HepG2 (cell line): ENCODE results near the gene PHRF1. TPM values are rescaled to one million over a fixed set of nuclear protein-coding genes. Genes with fewer than 3 reads are reported as not detected.

ENCODE experiments used
- BRCA1 ChIP-seq: sonication (generic); formaldehyde crosslinking; IDR thresholded peaks from 2 replicates; pipeline ENCODE4 v1.4.0; 2020; ENCODE audit warnings: missing genetic modification reagents
- CC2D1A ChIP-seq: sonication (generic); formaldehyde crosslinking; IDR thresholded peaks from 2 replicates; pipeline ENCODE4 v1.8.1; 2023; ENCODE audit warnings: mild to moderate bottlenecking, missing genetic modification reagents
- CSRNP1 ChIP-seq: sonication (generic); formaldehyde crosslinking; IDR thresholded peaks from 2 replicates; pipeline ENCODE4 v1.8.1; 2023; ENCODE audit warnings: mild to moderate bottlenecking, missing genetic modification reagents
- GATAD2A ChIP-seq: IDR thresholded peaks from 2 replicates; pipeline ENCODE4 v1.6.1; 2016
- GTF3A ChIP-seq: sonication (generic); formaldehyde crosslinking; conservative IDR thresholded peaks from 2 replicates; pipeline ENCODE4 v1.4.0; 2020; ENCODE audit warnings: mild to moderate bottlenecking, missing genetic modification reagents
- HNF1A ChIP-seq, 2 experiments: sonication (generic) in 1 of 2; formaldehyde crosslinking in 1 of 2; IDR thresholded peaks; 2 replicates each; pipeline versions ENCODE4 v1.4.0 to v1.6.1; 2016 to 2020; ENCODE audit warnings: borderline replicate concordance in 1 of 2, low read depth in 1 of 2, mild to moderate bottlenecking in 1 of 2, missing genetic modification reagents in 1 of 2
- HOXA9 ChIP-seq: sonication (generic); formaldehyde crosslinking; IDR thresholded peaks from 2 replicates; pipeline ENCODE4 v1.8.1; 2022; ENCODE audit warnings: missing genetic modification reagents, mild to moderate bottlenecking, moderate library complexity, borderline replicate concordance
- KAT2B ChIP-seq: fragments of 150-350 bp; IDR thresholded peaks from 2 replicates; pipeline ENCODE4 v1.6.1; 2014; ENCODE audit warnings: low read depth, low read length, borderline replicate concordance
- KAT7 ChIP-seq: IDR thresholded peaks from 2 replicates; pipeline ENCODE4 v1.6.1; 2018; ENCODE audit warnings: borderline replicate concordance, missing compliant biosample characterization
- MXI1 ChIP-seq: IDR thresholded peaks from 3 replicates; pipeline ENCODE4 v1.6.1; 2012; ENCODE audit warnings: low read depth, low read length, inconsistent platforms, borderline replicate concordance
- NFE2 ChIP-seq: sonication (generic); formaldehyde crosslinking; IDR thresholded peaks from 2 replicates; pipeline ENCODE4 v1.4.0; 2020; ENCODE audit warnings: missing genetic modification reagents
- NKX3-1 ChIP-seq: sonication (generic); formaldehyde crosslinking; IDR thresholded peaks from 2 replicates; pipeline ENCODE4 v1.5.0; 2020; ENCODE audit warnings: missing genetic modification reagents
- PHF5A ChIP-seq: IDR thresholded peaks from one replicate; pipeline ENCODE4 v1.6.1; 2018; ENCODE audit warnings: low read depth, missing genetic modification reagents; ENCODE audit not compliant: unreplicated experiment
- RBM22 ChIP-seq: fragments of 200-400 bp; formaldehyde crosslinking; optimal IDR thresholded peaks from 2 replicates; pipeline ENCODE3; 2017; ENCODE audit warnings: mild to moderate bottlenecking, low read length, moderate library complexity
- TBX3 ChIP-seq: fragments of 450-650 bp; IDR thresholded peaks from 2 replicates; pipeline ENCODE4 v1.6.1; 2017; ENCODE audit warnings: antibody characterized with exemption, mild to moderate bottlenecking, inconsistent platforms, borderline replicate concordance
- TGIF2 ChIP-seq: IDR thresholded peaks from 2 replicates; pipeline ENCODE4 v1.6.1; 2016; ENCODE audit warnings: control low read depth, missing compliant biosample characterization
- TMF1 ChIP-seq: sonication (generic); formaldehyde crosslinking; IDR thresholded peaks from 2 replicates; pipeline ENCODE4 v1.8.1; 2022; ENCODE audit warnings: low read depth, missing genetic modification reagents
- TSC22D2 ChIP-seq: sonication (generic); formaldehyde crosslinking; IDR thresholded peaks from 2 replicates; pipeline ENCODE4 v1.5.1; 2020; ENCODE audit warnings: missing genetic modification reagents, mild to moderate bottlenecking, borderline replicate concordance
- ZNF143 ChIP-seq: sonication (generic); formaldehyde crosslinking; IDR thresholded peaks from 2 replicates; pipeline ENCODE4 v1.4.0; 2020; ENCODE audit warnings: missing genetic modification reagents
- ZNF256 ChIP-seq: sonication (generic); formaldehyde crosslinking; conservative IDR thresholded peaks from 2 replicates; pipeline ENCODE4 v1.4.0; 2020; ENCODE audit warnings: missing genetic modification reagents
- ZNF34 ChIP-seq: sonication (generic); formaldehyde crosslinking; IDR thresholded peaks from 2 replicates; pipeline ENCODE4 v1.4.0; 2020; ENCODE audit warnings: mild to moderate bottlenecking, missing genetic modification reagents, borderline replicate concordance
- ZNF709 ChIP-seq: sonication (generic); formaldehyde crosslinking; IDR thresholded peaks from 2 replicates; pipeline ENCODE4 v1.5.0; 2020; ENCODE audit warnings: mild to moderate bottlenecking, missing genetic modification reagents
- ZNF740 ChIP-seq: sonication (generic); formaldehyde crosslinking; IDR thresholded peaks from 2 replicates; pipeline ENCODE4 v1.4.0; 2020; ENCODE audit warnings: missing genetic modification reagents
- polyA plus RNA-seq, 8 experiments: library from polyadenylated mRNA; depleted of rRNA in 3 of 8; stranded (reverse) in 7 of 8; unstranded in 1 of 8; fragments of >200 nt; fragmentation: Illumina TruSeq in 4 of 8; extraction: Trizol in 4 of 8; gene quantifications; 2 replicates each; pipeline versions ENCODE4 v1.2.1 to v1.2.3, GENCODE V29; 2011 to 2016; ENCODE audit warnings: low read depth in 4 of 8, missing spikeins in 1 of 8, mixed read lengths in 1 of 8; ENCODE audit not compliant: insufficient read depth in 1 of 8
- total RNA-seq, 5 experiments: library from RNA; depleted of rRNA; stranded (reverse); fragments of >200 nt; fragmentation: Illumina TruSeq; extraction: Trizol; gene quantifications; 2 replicates each; pipeline ENCODE4 v1.2.3, GENCODE V29; 2016; ENCODE audit warnings: low read depth in 1 of 5

PHRF1 gene
- total and polyA plus RNA-seq, 2 of the 13 experiments (the other 11 are each of a cell fraction or from before 2014, with no cell fraction given) = 8.2 to 16.7 TPM

DNA sequence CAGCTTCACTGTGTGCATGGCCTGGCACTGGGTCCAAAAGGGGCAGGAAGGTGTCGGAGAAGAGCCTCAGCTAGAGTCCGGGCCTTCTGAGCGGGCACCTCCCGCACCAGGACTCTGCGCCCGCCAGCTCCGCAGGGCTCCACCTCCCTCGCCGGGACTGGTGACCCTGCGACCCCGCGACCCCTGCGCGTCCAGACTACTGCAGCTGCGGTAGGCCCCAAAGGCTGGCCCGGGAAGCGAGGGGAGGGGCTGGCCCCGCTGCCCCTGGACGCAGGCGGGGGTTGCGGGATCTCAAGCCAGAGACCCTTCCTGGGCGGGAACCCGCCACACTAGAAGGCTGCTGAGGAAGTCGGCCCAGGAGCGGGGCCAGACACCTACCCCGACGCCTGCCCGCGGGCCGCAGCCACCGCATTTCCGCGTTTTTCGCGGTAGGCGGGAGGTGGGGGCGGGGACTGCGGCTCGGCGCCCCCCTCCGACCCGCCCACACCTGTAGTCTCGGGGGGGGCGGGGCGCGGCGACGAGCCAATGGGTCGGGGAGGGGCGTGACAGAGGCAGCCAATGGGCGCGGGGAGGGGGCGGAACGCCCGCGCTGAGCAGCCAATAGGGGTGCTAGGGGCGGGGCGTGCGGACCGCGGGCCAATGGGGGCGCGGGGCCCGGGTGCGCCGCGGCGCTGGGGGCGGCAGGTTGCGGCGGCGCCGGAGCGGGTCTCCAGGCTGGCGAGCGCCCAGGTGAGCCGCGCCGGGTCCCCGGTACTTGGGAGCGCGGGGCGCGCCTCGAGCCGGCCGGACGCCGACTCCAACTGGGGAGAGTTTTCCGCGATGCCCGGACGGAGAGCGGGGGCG is 15.7 kb upstream of the PHRF1 start, which contains the start of the genes LMNTD2 and RASSF7 (continued):
- no peak for TF ChIP-seq NFE2 (CRISPR knock-in tag)
- TF ChIP-seq RBM22 = no peak
- TF ChIP-seq ZNF34 = no peak
- no peak for TF ChIP-seq ZNF143
- no peak for TF ChIP-seq ZNF256
- peak; percentile 58; the same call in 1 of the 2 replicates for TF ChIP-seq NKX3-1 (CRISPR knock-in tag)
- no peak; the same call in 1 of the 2 replicates for TF ChIP-seq GATAD2A
- TF ChIP-seq MXI1 = peak; percentile 13; the same call in 1 of the 3 replicates
- no peak for TF ChIP-seq TSC22D2 (CRISPR knock-in tag)
- TF ChIP-seq KAT2B = no peak
- no peak for TF ChIP-seq HOXA9 (CRISPR knock-in tag)
- no peak for TF ChIP-seq CC2D1A (CRISPR knock-in tag)
- no peak for TF ChIP-seq TMF1 (CRISPR knock-in tag)
- no peak for TF ChIP-seq CSRNP1 (CRISPR knock-in tag)
- TF ChIP-seq TGIF2 (CRISPR knock-in tag) = no peak
- no peak for TF ChIP-seq ZNF740
- no peak for TF ChIP-seq TBX3
- peak; percentile 64; the same call in 1 of the 2 replicates for TF ChIP-seq ZNF709 (CRISPR knock-in tag)
- no peak for TF ChIP-seq KAT7 (CRISPR knock-in tag)
- no peak for TF ChIP-seq PHF5A (CRISPR knock-in tag)
- TF ChIP-seq BRCA1 = no peak
- TF ChIP-seq GTF3A (CRISPR knock-in tag) = no peak
- TF ChIP-seq HNF1A (IDR thresholded peaks at IDR 0.05; ENCODE audit: low read depth) = no peak
- TF ChIP-seq HNF1A (CRISPR knock-in tag; IDR thresholded peaks at IDR 0.05; ENCODE audit: borderline replicate concordance) = no peak
